Measurements from ENCODE around the gene ADAMTSL5. TPM values are rescaled to one million over a fixed set of nuclear protein-coding genes. Genes with fewer than 3 reads are reported as not detected.
"Not testable (repeated sequence)": the region's sequence is repeated elsewhere in the genome, so short reads cannot be mapped to it uniquely, and the experiment has no call there.

Gene ADAMTSL5
- total RNA-seq, 1 experiment from 2014 or later: 20.6 TPM

DNA sequence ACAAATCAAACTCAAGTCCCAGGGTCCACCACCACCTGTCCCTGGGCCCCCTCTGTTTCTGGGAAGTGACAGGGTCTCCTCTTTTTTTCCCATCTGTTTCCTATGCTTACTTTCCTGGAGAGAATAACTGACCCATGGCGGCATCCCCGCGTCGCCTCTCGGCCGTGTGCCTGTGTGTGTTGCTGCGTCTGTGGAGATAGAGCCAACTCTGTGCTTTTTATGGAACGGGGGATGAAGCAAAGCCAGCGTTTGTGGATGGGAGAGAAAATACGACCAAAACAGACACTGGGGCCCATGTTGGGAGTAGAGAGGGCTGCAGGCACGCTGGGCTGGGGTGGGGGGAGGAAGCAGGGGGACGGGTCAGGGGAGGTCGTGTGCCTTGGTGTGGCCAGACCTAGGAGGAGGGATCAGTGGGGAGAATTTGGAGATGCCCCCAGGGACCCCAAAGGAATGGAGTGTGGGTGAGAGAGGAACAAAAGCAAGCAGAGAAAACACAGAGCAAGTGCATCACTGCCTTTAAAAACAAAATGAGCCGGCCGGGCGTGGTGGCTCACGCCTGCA, 27.6 kb upstream of the ADAMTSL5 start:
- Histone ChIP-seq H3K36me3 (ENCODE audit: control insufficient read depth, insufficient read depth, low read length) (no peaks in the 10 kb centered on the region), H3K4me3 (ENCODE audit: low read depth in 2 of 2, low read length in 2 of 2) (no peak overlapping the region), H3K27me3 (ENCODE audit: control insufficient read depth, insufficient read depth, low read length) (no peaks in the 10 kb centered on the region), H3K9me3 (ENCODE audit: control insufficient read depth, insufficient read depth, low read depth, low read length) (no peaks in the 10 kb centered on the region), H3K4me1 (ENCODE audit: control insufficient read depth, insufficient read depth, low read length) (no peaks in the 10 kb centered on the region), H3K27ac (ENCODE audit: low read length) (no peak overlapping the region)
- POLR2A ChIA-PET: no interaction called here
- ATAC-seq (no peak), DNase-seq (ENCODE audit: low read depth, low spot score) (no peak)
- no peak for TF ChIP-seq POLR2AphosphoS5 (IDR thresholded peaks at IDR 0.05; ENCODE audit: low read depth, low read length)
- TF ChIP-seq SIN3A (IDR thresholded peaks at IDR 0.05; ENCODE audit: borderline replicate concordance, insufficient read depth, low read depth, low read length): no peak
- TF ChIP-seq, protein P1, sequence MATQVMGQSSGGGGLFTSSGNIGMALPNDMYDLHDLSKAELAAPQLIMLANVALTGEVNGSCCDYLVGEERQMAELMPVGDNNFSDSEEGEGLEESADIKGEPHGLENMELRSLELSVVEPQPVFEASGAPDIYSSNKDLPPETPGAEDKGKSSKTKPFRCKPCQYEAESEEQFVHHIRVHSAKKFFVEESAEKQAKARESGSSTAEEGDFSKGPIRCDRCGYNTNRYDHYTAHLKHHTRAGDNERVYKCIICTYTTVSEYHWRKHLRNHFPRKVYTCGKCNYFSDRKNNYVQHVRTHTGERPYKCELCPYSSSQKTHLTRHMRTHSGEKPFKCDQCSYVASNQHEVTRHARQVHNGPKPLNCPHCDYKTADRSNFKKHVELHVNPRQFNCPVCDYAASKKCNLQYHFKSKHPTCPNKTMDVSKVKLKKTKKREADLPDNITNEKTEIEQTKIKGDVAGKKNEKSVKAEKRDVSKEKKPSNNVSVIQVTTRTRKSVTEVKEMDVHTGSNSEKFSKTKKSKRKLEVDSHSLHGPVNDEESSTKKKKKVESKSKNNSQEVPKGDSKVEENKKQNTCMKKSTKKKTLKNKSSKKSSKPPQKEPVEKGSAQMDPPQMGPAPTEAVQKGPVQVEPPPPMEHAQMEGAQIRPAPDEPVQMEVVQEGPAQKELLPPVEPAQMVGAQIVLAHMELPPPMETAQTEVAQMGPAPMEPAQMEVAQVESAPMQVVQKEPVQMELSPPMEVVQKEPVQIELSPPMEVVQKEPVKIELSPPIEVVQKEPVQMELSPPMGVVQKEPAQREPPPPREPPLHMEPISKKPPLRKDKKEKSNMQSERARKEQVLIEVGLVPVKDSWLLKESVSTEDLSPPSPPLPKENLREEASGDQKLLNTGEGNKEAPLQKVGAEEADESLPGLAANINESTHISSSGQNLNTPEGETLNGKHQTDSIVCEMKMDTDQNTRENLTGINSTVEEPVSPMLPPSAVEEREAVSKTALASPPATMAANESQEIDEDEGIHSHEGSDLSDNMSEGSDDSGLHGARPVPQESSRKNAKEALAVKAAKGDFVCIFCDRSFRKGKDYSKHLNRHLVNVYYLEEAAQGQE (IDR thresholded peaks at IDR 0.05; ENCODE audit: insufficient read depth in 1 of 2, low read depth in 2 of 2, low read length in 1 of 2): no peak
- TF ChIP-seq TCF7L2 (IDR thresholded peaks at IDR 0.05; ENCODE audit: low read depth, low read length): no peak
- no peak for TF ChIP-seq CTCF (IDR thresholded peaks at IDR 0.05)
- CTCF ChIA-PET: no interaction called here
- no TSS peak for BruUV-seq (replicated peaks)
- in situ Hi-C loops (cut with HindIII; ENCODE audit: low pct_unique_long_range_greater_than_20kb, low sequenced_read_pairs): no loop called here
- intact Hi-C loops (cut with micrococcal nuclease; ENCODE audit: unreplicated experiment): no loop called here

- H3K36me3 ChIP-seq (ENCODE audit: control insufficient read depth, insufficient read depth, low read length); CTCF ChIA-PET; H3K4me3 ChIP-seq (ENCODE audit: low read depth in 2 of 2, low read length in 2 of 2); ATAC-seq; intact Hi-C loops (cut with micrococcal nuclease; ENCODE audit: unreplicated experiment); BruUV-seq (replicated peaks); DNase-seq (ENCODE audit: low read depth, low spot score); H3K27me3 ChIP-seq (ENCODE audit: control insufficient read depth, insufficient read depth, low read length); H3K4me1 ChIP-seq (ENCODE audit: control insufficient read depth, insufficient read depth, low read length); H3K9me3 ChIP-seq (ENCODE audit: control insufficient read depth, insufficient read depth, low read depth, low read length); H3K27ac ChIP-seq (ENCODE audit: low read length); in situ Hi-C loops (cut with HindIII; ENCODE audit: low pct_unique_long_range_greater_than_20kb, low sequenced_read_pairs): not testable (repeated sequence)
- POLR2A ChIA-PET: interaction anchor here (0.7 kb wide), 1 partner anchor 64 kb away, joined by 4 read pairs; no protein-coding TSS in a partner anchor
Observed at GRCh38 chr19:1539749-1540148, 26.9 kb upstream of the ADAMTSL5 start.

- no TSS peak for BruUV-seq (replicated peaks)
- ChIA-PET POLR2A (no interaction called here), CTCF (no interaction called here)
- H3K4me1 ChIP-seq (ENCODE audit: control insufficient read depth, insufficient read depth, low read length): no peaks in the 10 kb centered on the region
- no peak overlapping the region for H3K27ac ChIP-seq (ENCODE audit: low read length)
- no peak for ATAC-seq
- no peak overlapping the region for H3K4me3 ChIP-seq (ENCODE audit: low read depth in 2 of 2, low read length in 2 of 2)
- in situ Hi-C loops (cut with HindIII; ENCODE audit: low pct_unique_long_range_greater_than_20kb, low sequenced_read_pairs): no loop called here
- H3K27me3 ChIP-seq (ENCODE audit: control insufficient read depth, insufficient read depth, low read length): no peaks in the 10 kb centered on the region
- TF ChIP-seq CTCF (IDR thresholded peaks at IDR 0.05): no peak
- TF ChIP-seq, protein P1 (IDR thresholded peaks at IDR 0.05; ENCODE audit: insufficient read depth in 1 of 2, low read depth in 2 of 2, low read length in 1 of 2): no peak
- no peak for TF ChIP-seq TCF7L2 (IDR thresholded peaks at IDR 0.05; ENCODE audit: low read depth, low read length)
- TF ChIP-seq POLR2AphosphoS5 (IDR thresholded peaks at IDR 0.05; ENCODE audit: low read depth, low read length): no peak
- TF ChIP-seq SIN3A (IDR thresholded peaks at IDR 0.05; ENCODE audit: borderline replicate concordance, insufficient read depth, low read depth, low read length): no peak
- no peak for DNase-seq (ENCODE audit: low read depth, low spot score)
- H3K9me3 ChIP-seq (ENCODE audit: control insufficient read depth, insufficient read depth, low read depth, low read length): no peaks in the 10 kb centered on the region
- H3K36me3 ChIP-seq (ENCODE audit: control insufficient read depth, insufficient read depth, low read length): no peaks in the 10 kb centered on the region
- intact Hi-C loops (cut with micrococcal nuclease; ENCODE audit: unreplicated experiment): no loop called here
Observed at GRCh38 chr19:1538978-1539377, 26.2 kb upstream of the ADAMTSL5 start.

All from Panc1 (cell line).